DOHH2 (cell line): ENCODE data around the gene RPS6KB2.

Experiments
- H3F3A ChIP-seq: fragments of 200-600 bp; sonication (generic), shearing (Covaris generic); 2 replicates; pipeline ENCODE4 v1.6.0; 2016; ENCODE audit warnings: antibody characterized with exemption, mild to moderate bottlenecking; ENCODE audit not compliant: control insufficient read depth, insufficient read depth
- H3K27ac ChIP-seq: fragments of 200-600 bp; sonication (generic); 2 replicates; pipeline ENCODE4 v1.5.1; 2014; ENCODE audit warnings: low read depth, mild to moderate bottlenecking, low read length, moderate library complexity
- H3K27me3 ChIP-seq: fragments of 200-600 bp; sonication (generic); 2 replicates; pipeline ENCODE4 v1.6.1; 2014; ENCODE audit warnings: mild to moderate bottlenecking, low read length, mixed read lengths; ENCODE audit not compliant: control insufficient read depth
- H3K36me3 ChIP-seq: fragments of 200-600 bp; sonication (generic); 2 replicates; pipeline ENCODE4 v1.6.1; 2014; ENCODE audit warnings: mild to moderate bottlenecking, low read length, moderate library complexity, mixed read lengths; ENCODE audit not compliant: control insufficient read depth
- H3K4me1 ChIP-seq: fragments of 200-600 bp; sonication (generic); 2 replicates; pipeline ENCODE4 v1.6.1; 2014; ENCODE audit warnings: mild to moderate bottlenecking, low read length, mixed read lengths; ENCODE audit not compliant: control insufficient read depth
- H3K4me2 ChIP-seq: fragments of 200-600 bp; sonication (generic); 2 replicates; pipeline ENCODE4 v1.6.0; 2014; ENCODE audit warnings: mild to moderate bottlenecking, low read length, moderate library complexity
- H3K4me3 ChIP-seq: fragments of 200-600 bp; sonication (generic); 2 replicates; pipeline ENCODE4 v1.5.1; 2014; ENCODE audit warnings: mild to moderate bottlenecking, low read length, mixed read lengths
- H3K79me2 ChIP-seq: fragments of 200-600 bp; sonication (generic); 2 replicates; pipeline ENCODE4 v1.6.1; 2014; ENCODE audit warnings: mild to moderate bottlenecking, low read length, mixed read lengths; ENCODE audit not compliant: control insufficient read depth
- H3K9me2 ChIP-seq: fragments of 200-600 bp; sonication (generic); replicated peaks from 2 replicates; pipeline ENCODE4 v1.6.1; 2014; ENCODE audit warnings: mild to moderate bottlenecking, low read length, mixed read lengths; ENCODE audit not compliant: control insufficient read depth
- H3K9me3 ChIP-seq: fragments of 200-600 bp; sonication (generic); 2 replicates; pipeline ENCODE4 v1.6.1; 2014; ENCODE audit warnings: antibody characterized with exemption, low read length, mixed read lengths; ENCODE audit not compliant: control insufficient read depth, insufficient read depth
- H4K20me1 ChIP-seq: fragments of 200-600 bp; sonication (generic); 2 replicates; pipeline ENCODE4 v1.6.0; 2014; ENCODE audit warnings: low read depth, mild to moderate bottlenecking, antibody characterized with exemption, low read length, moderate library complexity; ENCODE audit not compliant: control insufficient read depth, insufficient read depth
- EZH2phosphoT487 ChIP-seq: fragments of 200-600 bp; sonication (generic); IDR thresholded peaks from 2 replicates; pipeline ENCODE4 v1.6.1; 2017; ENCODE audit warnings: borderline replicate concordance, mild to moderate bottlenecking, antibody characterized with exemption, low read length, moderate library complexity, mixed read lengths
- TF ChIP-seq, protein P1 (sequence below): fragments of 200-600 bp; sonication (generic); IDR thresholded peaks from one replicate; pipeline ENCODE4 v1.5.1; 2014; ENCODE audit warnings: antibody characterized with exemption, mild to moderate bottlenecking, low read depth, low read length; ENCODE audit not compliant: poor library complexity, severe bottlenecking

RPS6KB2 gene

DNA sequence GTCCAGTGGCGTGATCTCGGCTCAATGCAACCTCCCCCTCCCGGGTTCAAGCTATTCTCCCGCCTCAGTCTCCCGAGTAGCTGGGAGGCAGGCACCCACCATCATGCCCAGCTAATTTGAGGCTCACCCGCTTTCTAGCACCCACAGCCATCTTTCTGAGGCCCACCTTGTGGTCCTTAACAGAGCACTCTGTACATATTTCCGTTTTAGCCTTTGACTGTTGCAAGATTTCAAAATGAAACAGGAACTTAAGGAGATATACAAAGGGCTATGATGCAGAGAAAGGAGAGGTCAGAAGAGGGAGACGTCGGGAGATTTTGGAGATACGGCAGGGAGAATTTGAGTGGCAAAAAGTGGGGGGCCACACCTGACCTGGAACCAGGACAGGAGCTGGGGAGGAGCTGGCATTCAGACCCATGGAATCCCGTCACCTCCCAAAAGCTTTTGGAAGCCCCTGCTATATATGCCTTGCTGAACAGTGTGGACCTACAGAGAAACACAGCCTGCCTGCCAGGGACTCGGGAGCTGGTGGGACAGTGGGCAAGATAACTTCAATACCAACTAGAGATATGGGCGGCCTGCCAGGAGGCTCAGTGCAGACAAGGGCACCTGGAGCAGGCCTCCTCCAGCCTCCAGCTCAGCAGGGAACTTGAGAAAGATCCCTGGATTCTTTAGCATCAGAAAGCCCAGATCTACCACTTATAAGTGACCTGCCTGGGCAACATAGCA lies 46.9 kb upstream of the RPS6KB2 start:
- TF ChIP-seq, protein P1, sequence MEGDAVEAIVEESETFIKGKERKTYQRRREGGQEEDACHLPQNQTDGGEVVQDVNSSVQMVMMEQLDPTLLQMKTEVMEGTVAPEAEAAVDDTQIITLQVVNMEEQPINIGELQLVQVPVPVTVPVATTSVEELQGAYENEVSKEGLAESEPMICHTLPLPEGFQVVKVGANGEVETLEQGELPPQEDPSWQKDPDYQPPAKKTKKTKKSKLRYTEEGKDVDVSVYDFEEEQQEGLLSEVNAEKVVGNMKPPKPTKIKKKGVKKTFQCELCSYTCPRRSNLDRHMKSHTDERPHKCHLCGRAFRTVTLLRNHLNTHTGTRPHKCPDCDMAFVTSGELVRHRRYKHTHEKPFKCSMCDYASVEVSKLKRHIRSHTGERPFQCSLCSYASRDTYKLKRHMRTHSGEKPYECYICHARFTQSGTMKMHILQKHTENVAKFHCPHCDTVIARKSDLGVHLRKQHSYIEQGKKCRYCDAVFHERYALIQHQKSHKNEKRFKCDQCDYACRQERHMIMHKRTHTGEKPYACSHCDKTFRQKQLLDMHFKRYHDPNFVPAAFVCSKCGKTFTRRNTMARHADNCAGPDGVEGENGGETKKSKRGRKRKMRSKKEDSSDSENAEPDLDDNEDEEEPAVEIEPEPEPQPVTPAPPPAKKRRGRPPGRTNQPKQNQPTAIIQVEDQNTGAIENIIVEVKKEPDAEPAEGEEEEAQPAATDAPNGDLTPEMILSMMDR, result peak; percentile 44
- no peak for TF ChIP-seq EZH2phosphoT487
- H3K4me3 ChIP-seq, result peak overlapping the region; percentile 67
- 0 out of 2 replicates have a peak, but pooled peaks cover 3% of the 10 kb centered on the region for H3K27me3 ChIP-seq
- H3K4me1 ChIP-seq, result peaks cover 52% of the 10 kb centered on the region
- no peaks in the 10 kb centered on the region for H3K36me3 ChIP-seq
- peak overlapping the region; percentile 88 for H3K4me2 ChIP-seq
- peaks cover 6% of the 10 kb centered on the region; the same call in 1 of the 2 replicates for H3F3A ChIP-seq
- peak overlapping the region; percentile 85 for H3K27ac ChIP-seq
- H3K9me2 ChIP-seq, result no peaks in the 10 kb centered on the region
- no peaks in the 10 kb centered on the region for H3K9me3 ChIP-seq
- no peaks in the 10 kb centered on the region for H4K20me1 ChIP-seq
- no peaks in the 10 kb centered on the region for H3K79me2 ChIP-seq

DNA sequence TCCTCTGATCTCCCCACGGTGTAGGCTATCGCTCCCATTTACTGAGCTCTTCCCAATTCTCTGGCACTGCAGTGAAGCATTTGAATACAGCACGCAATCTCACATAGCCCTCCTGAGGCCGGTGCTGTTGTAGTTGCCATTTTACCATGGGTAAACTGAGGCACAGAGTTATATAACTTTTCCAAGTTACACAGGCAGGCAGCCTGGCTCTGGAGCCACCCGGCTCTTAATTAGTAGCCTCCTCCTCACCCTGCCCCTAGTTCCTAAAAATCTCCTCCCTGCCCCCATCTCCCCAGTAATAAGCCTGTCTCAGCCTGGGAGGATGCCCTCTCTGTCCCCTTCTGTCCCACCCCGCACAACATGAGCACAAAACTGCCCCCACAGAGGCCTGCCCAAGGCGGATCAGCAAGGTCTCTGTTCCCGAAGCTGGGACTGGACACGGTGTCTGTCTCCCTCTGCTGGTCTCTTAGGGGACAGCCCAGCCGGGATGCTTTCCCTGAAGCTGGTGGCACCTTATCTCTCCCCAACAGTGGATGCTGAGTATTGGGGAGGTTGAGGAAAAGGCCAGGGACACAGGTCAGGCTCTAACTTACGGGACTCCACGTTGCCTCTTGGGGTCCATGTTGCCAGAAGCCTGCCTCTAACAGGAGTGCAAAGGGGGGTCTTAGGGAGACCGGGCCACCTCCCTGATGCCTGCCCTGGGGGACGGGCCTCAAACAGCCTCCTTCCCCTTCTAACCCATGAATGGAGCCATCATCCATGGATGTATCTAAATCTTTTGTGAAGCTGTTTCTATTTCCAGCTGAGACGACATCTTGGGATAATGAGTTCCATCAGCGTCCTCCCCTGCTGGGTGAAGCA lies 45.8 kb upstream of the RPS6KB2 start:
- H3K36me3 ChIP-seq, result no peaks in the 10 kb centered on the region
- peak overlapping the region; percentile 88 for H3K4me2 ChIP-seq
- TF ChIP-seq, protein P1, result peak; percentile 94
- no peak for TF ChIP-seq EZH2phosphoT487
- no peaks in the 10 kb centered on the region for H3K9me3 ChIP-seq
- peak overlapping the region; percentile 67; the same call in 1 of the 2 replicates for H3K4me3 ChIP-seq
- peaks cover 6% of the 10 kb centered on the region; the same call in 1 of the 2 replicates for H3F3A ChIP-seq
- no peaks in the 10 kb centered on the region for H4K20me1 ChIP-seq
- H3K4me1 ChIP-seq, result peaks cover 54% of the 10 kb centered on the region
- H3K27me3 ChIP-seq, result 0 out of 2 replicates have a peak, but pooled peaks cover 3% of the 10 kb centered on the region
- H3K9me2 ChIP-seq, result no peaks in the 10 kb centered on the region
- no peaks in the 10 kb centered on the region for H3K79me2 ChIP-seq
- H3K27ac ChIP-seq, result peak overlapping the region; percentile 85; the same call in 1 of the 2 replicates

DNA sequence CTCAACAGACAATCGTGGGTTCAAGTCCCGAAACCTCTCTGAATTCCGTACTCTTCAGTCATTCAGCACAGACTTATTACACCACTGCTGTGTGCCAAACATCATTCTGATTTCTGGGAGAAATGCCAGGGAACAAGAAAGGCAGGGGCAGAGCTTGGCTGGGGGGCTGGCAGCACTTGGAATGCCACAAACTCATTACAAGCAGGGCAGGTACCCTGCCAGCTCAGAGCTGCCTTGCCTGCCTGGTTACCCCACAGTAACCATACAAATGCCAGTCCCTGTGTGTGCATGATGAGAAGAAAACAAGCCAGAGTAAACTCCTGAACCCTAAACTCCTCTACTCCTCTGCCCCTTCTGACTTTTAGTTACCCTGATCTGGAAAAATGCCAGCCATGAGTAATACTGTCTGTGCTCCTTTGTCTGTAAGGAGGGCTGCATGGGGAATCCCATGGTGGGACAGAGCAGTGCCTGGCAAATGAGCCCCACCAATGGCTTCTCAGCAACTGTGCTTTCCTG lies 43.4 kb upstream of the RPS6KB2 start:
- Histone ChIP-seq H3K4me1 (peaks cover 43% of the 10 kb centered on the region), H3K9me3 (no peaks in the 10 kb centered on the region), H3K27me3 (0 out of 2 replicates have a peak, but pooled peaks cover 3% of the 10 kb centered on the region), H3K27ac (no peak overlapping the region), H3K4me3 (no peak overlapping the region), H3K4me2 (no peak overlapping the region), H3K36me3 (no peaks in the 10 kb centered on the region), H3F3A (0 out of 2 replicates have a peak, but pooled peaks cover 4% of the 10 kb centered on the region), H3K9me2 (no peaks in the 10 kb centered on the region), H3K79me2 (peaks cover 2% of the 10 kb centered on the region), H4K20me1 (no peaks in the 10 kb centered on the region)
- TF ChIP-seq EZH2phosphoT487, result no peak
- TF ChIP-seq, protein P1, result no peak
